HEK293 (cell line): Measurements from ENCODE around the gene VEPH1.

Experiments used
- CTCF ChIP-seq: fragments of 450-650 bp; formaldehyde crosslinking; IDR thresholded peaks from 2 replicates; pipeline ENCODE4 v1.5.1; 2016; ENCODE audit warnings: missing biosample characterization, missing genetic modification characterization
- REST ChIP-seq: fragments of 450-650 bp; formaldehyde crosslinking; IDR thresholded peaks from 2 replicates; pipeline ENCODE4 v1.5.1; 2016; ENCODE audit warnings: missing biosample characterization, missing genetic modification characterization
- YY1 ChIP-seq: fragments of 450-650 bp; formaldehyde crosslinking; IDR thresholded peaks from 2 replicates; pipeline ENCODE4 v1.5.1; 2018; ENCODE audit warnings: missing biosample characterization, missing genetic modification characterization
- ZNF596 ChIP-seq: fragments of 450-650 bp; IDR thresholded peaks from 2 replicates; pipeline ENCODE4 v1.5.0; 2018; ENCODE audit warnings: missing biosample characterization, mild to moderate bottlenecking, missing genetic modification characterization, moderate library complexity
- ZNF704 ChIP-seq: fragments of 450-650 bp; formaldehyde crosslinking; IDR thresholded peaks from 2 replicates; pipeline ENCODE4 v1.5.1; 2016; ENCODE audit warnings: missing biosample characterization, missing genetic modification characterization

- TF ChIP-seq YY1: no peak
- TF ChIP-seq REST (tag by site-specific recombination): no peak
- no peak for TF ChIP-seq CTCF (tag by site-specific recombination)
- TF ChIP-seq ZNF704 (tag by site-specific recombination): no peak
- no peak for TF ChIP-seq ZNF596
These were observed 151.2 kb downstream of the VEPH1 start for GRCh38 chr3:157351981-157352380.
